GM19372 (cell line): ENCODE data around the gene RAB22A.
"Not testable (repeated sequence)": the region's sequence is repeated elsewhere in the genome, so short reads cannot be mapped to it uniquely, and the experiment has no call there.

Source experiments
- ATAC-seq: cut with Tn5 transposase; IDR thresholded peaks from one replicate; pipeline ENCODE4 v1.9.1; 2021; ENCODE audit warnings: mild to moderate bottlenecking, low read depth, moderate library complexity; ENCODE audit not compliant: unreplicated experiment

Gene RAB22A

GRCh38 chr20:58407201-58407873, 97.8 kb downstream of the RAB22A start:
- no peak for ATAC-seq

- ATAC-seq, result no peak
These were observed 98.5 kb downstream of the RAB22A start for GRCh38 chr20:58407966-58408557.

GRCh38 chr20:58408603-58409246, 99.2 kb downstream of the RAB22A start:
- ATAC-seq, result no peak

GRCh38 chr20:58414216-58414615, 104.7 kb downstream of the RAB22A start:
- ATAC-seq, result not testable (repeated sequence)

GRCh38 chr20:58414786-58415185, 105.3 kb downstream of the RAB22A start:
- ATAC-seq, result not testable (repeated sequence)

GRCh38 chr20:58416057-58416456, 106.5 kb downstream of the RAB22A start:
- ATAC-seq, result no peak

GRCh38 chr20:58416835-58417234, 107.3 kb downstream of the RAB22A start:
- no peak for ATAC-seq
